SK-N-SH (cell line): ENCODE results near the gene PARK7. TPM values are rescaled to one million over a fixed set of nuclear protein-coding genes. Genes with fewer than 3 reads are reported as not detected.

Experiments used
- CTCF ChIA-PET: fragments of 300-600, 350-600 bp; formaldehyde crosslinking; extraction: SDS; loops from one replicate; lab custom pipeline; 2021; lab: Yijun Ruan, JAX
- POLR2A ChIA-PET: fragments of 350-600 bp; sonication (Branson Sonifier 250); formaldehyde crosslinking; extraction: SDS; loops from one replicate; lab custom pipeline; 2020; ENCODE audit warnings: antibody characterized with exemption, inconsistent platforms; lab: Yijun Ruan, JAX
- DNase-seq: peaks from one replicate; pipeline ENCODE4 v3.0.0; 2012
- H2AFZ ChIP-seq: fragments of 200-600 bp; sonication (generic); 2 replicates; pipeline ENCODE4 v1.8.1; 2016; ENCODE audit warnings: antibody characterized with exemption, mild to moderate bottlenecking, low read depth
- H3F3A ChIP-seq: fragments of 200-600 bp; sonication (generic); replicated peaks from 2 replicates; pipeline ENCODE3; 2016; ENCODE audit warnings: antibody characterized with exemption, mild to moderate bottlenecking; ENCODE audit not compliant: insufficient read depth
- H3K27ac ChIP-seq, 2 experiments: fragments of 200-500 bp in 1 of 2; fragments of 200-600 bp in 1 of 2; sonication (Bioruptor generic) in 1 of 2; sonication (generic), shearing (Covaris generic) in 1 of 2; 2 replicates each; pipeline versions ENCODE4 v1.5.1 to v1.6.1; 2014 to 2016; ENCODE audit warnings: low read depth in 2 of 2, inconsistent platforms in 1 of 2, low read length in 1 of 2, mild to moderate bottlenecking in 1 of 2, mixed read lengths in 1 of 2
- H3K27me3 ChIP-seq: fragments of 200-600 bp; sonication (generic), shearing (Covaris generic); 2 replicates; pipeline ENCODE4 v1.6.1; 2016; ENCODE audit warnings: mixed run types; ENCODE audit not compliant: insufficient read depth
- H3K36me3 ChIP-seq, 2 experiments: fragments of 200-500 bp in 1 of 2; fragments of 200-600 bp in 1 of 2; sonication (Bioruptor generic) in 1 of 2; sonication (generic) in 1 of 2; replicated peaks in 1 of 2; 2 replicates each; pipeline versions ENCODE3 to v1.5.1; 2014 to 2016; ENCODE audit warnings: low read length in 1 of 2, mild to moderate bottlenecking in 1 of 2; ENCODE audit not compliant: insufficient read depth in 2 of 2, control insufficient read depth in 1 of 2
- H3K4me1 ChIP-seq, 2 experiments: fragments of 200-500 bp in 1 of 2; fragments of 200-600 bp in 1 of 2; sonication (Bioruptor generic) in 1 of 2; sonication (generic), shearing (Covaris generic) in 1 of 2; 2 replicates each; pipeline versions ENCODE4 v1.5.1 to v1.6.1; 2014 to 2016; ENCODE audit warnings: low read depth in 1 of 2, low read length in 1 of 2, mixed run types in 1 of 2; ENCODE audit not compliant: insufficient read depth in 2 of 2, control insufficient read depth in 1 of 2
- H3K4me2 ChIP-seq: fragments of 200-600 bp; sonication (generic), shearing (Covaris generic); 2 replicates; pipeline ENCODE4 v1.6.1; 2017; ENCODE audit warnings: mixed run types
- H3K4me3 ChIP-seq, 2 experiments: fragments of 200-500 bp in 1 of 2; fragments of 200-600 bp in 1 of 2; sonication (Bioruptor generic) in 1 of 2; sonication (generic), shearing (Covaris generic) in 1 of 2; 2 replicates each; pipeline versions ENCODE4 v1.5.1 to v1.8.1; 2014 to 2016; ENCODE audit warnings: low read depth in 2 of 2, inconsistent platforms in 1 of 2, low read length in 1 of 2, mild to moderate bottlenecking in 1 of 2, mixed read lengths in 1 of 2, moderate library complexity in 1 of 2
- H3K79me2 ChIP-seq: fragments of 200-600 bp; sonication (generic); 2 replicates; pipeline ENCODE4 v1.8.1; 2017; ENCODE audit warnings: mild to moderate bottlenecking; ENCODE audit not compliant: insufficient read depth
- H3K9ac ChIP-seq: fragments of 200-600 bp; sonication (generic); 2 replicates; pipeline ENCODE4 v1.6.1; 2017; ENCODE audit warnings: mixed run types
- H3K9me2 ChIP-seq: fragments of 200-600 bp; sonication (generic); 2 replicates; pipeline ENCODE4 v1.6.1; 2017; ENCODE audit warnings: mixed run types
- H3K9me3 ChIP-seq: fragments of 200-600 bp; sonication (generic); 2 replicates; pipeline ENCODE4 v1.6.1; 2017; ENCODE audit warnings: mixed run types, mild to moderate bottlenecking, moderate library complexity
- H4K20me1 ChIP-seq: fragments of 200-600 bp; sonication (generic); 2 replicates; pipeline ENCODE4 v1.6.1; 2017; ENCODE audit warnings: mild to moderate bottlenecking, mixed run types; ENCODE audit not compliant: insufficient read depth
- CHD2 ChIP-seq: fragments of 150-350 bp; IDR thresholded peaks from 2 replicates; pipeline ENCODE4 v1.6.1; 2018; ENCODE audit warnings: low read length; ENCODE audit not compliant: partially characterized antibody
- GABPA ChIP-seq: IDR thresholded peaks from 2 replicates; pipeline ENCODE4 v1.4.0; 2012; ENCODE audit warnings: low read depth, mild to moderate bottlenecking
- NRF1 ChIP-seq: IDR thresholded peaks from 2 replicates; pipeline ENCODE4 v1.6.1; 2012; ENCODE audit warnings: low read depth, mild to moderate bottlenecking, low read length
- RAD21 ChIP-seq: IDR thresholded peaks from 2 replicates; pipeline ENCODE4 v1.6.1; 2012; ENCODE audit warnings: mild to moderate bottlenecking, low read length
- RXRA ChIP-seq: IDR thresholded peaks from 2 replicates; pipeline ENCODE4 v1.4.0; 2012; ENCODE audit warnings: low read depth, mild to moderate bottlenecking, borderline replicate concordance
- TAF1 ChIP-seq: IDR thresholded peaks from 2 replicates; pipeline ENCODE4 v1.6.1; 2012; ENCODE audit warnings: low read depth, mild to moderate bottlenecking, low read length, moderate library complexity, borderline replicate concordance
- YY1 ChIP-seq: IDR thresholded peaks from 2 replicates; pipeline ENCODE4 v1.4.0; 2012; ENCODE audit warnings: low read depth, mild to moderate bottlenecking
- WGBS: methylation state at CpG from one replicate; pipeline ENCODE4 v1.1.6; 2017; ENCODE audit warnings: low lambda C conversion rate; 5-methylcytosine and 5-hydroxymethylcytosine counted together
- polyA plus RNA-seq, 3 experiments: library from polyadenylated mRNA; depleted of rRNA; stranded (reverse); fragments of >200 nt; gene quantifications; 2 replicates each; pipeline ENCODE4 v1.2.3, GENCODE V29; 2012
- TF ChIP-seq, protein P1 (sequence below): IDR thresholded peaks from 2 replicates; pipeline ENCODE4 v1.4.0; 2012; ENCODE audit warnings: low read depth, borderline replicate concordance
- TF ChIP-seq, protein P2 (sequence below): IDR thresholded peaks from 2 replicates; pipeline ENCODE4 v1.4.0; 2012; ENCODE audit warnings: low read depth, borderline replicate concordance

Gene PARK7
- polyA plus RNA-seq, 1 of the 3 experiments (the other 2 are of a cell fraction): 415 TPM

DNA sequence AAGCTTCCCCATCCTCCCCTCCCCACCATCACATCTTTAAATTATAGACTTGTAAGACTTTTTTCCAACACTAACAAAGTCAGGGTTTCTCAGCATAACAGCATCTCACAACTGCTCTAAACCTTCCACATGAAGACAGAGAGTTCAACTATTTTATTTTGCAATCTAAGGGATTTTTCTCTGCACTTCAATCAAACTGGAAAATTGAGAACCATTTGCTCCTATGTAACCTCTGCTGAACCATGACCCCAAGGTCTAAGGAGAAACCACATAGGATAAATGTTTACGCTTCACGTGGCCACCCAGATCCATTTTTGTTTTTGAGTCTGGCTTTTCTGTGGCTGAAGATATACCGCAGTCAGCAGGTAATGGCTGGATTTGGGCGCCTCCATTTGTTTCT is 51.4 kb downstream of the PARK7 start:
- WGBS: 100% methylated on average over 4 of the region's 4 CpGs
- H3K4me3 ChIP-seq: no peak overlapping the region
- peaks cover 41% of the 10 kb centered on the region for H3F3A ChIP-seq
- ChIA-PET CTCF (interaction anchor here (0.8 to 10.6 kb wide), 6 partner anchors 11 to 336 kb away, joined by 3 to 293 read pairs (median 36); partner anchors contain the start of gene SLC45A1), POLR2A (no interaction called here)
- H3K4me1 ChIP-seq: peaks cover 13 to 25% of the 10 kb centered on the region in 2 experiments
- no peaks in the 10 kb centered on the region for H3K9me3 ChIP-seq
- no peaks in the 10 kb centered on the region for H3K9me2 ChIP-seq
- no peak overlapping the region for H3K4me2 ChIP-seq
- TF ChIP-seq TAF1 (no peak), GABPA (no peak), NRF1 (no peak), RAD21 (no peak), CHD2 (no peak), RXRA (no peak)
- TF ChIP-seq, protein P1, sequence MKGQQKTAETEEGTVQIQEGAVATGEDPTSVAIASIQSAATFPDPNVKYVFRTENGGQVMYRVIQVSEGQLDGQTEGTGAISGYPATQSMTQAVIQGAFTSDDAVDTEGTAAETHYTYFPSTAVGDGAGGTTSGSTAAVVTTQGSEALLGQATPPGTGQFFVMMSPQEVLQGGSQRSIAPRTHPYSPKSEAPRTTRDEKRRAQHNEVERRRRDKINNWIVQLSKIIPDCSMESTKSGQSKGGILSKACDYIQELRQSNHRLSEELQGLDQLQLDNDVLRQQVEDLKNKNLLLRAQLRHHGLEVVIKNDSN: no peak
- no peak overlapping the region for H2AFZ ChIP-seq
- H4K20me1 ChIP-seq: peaks cover 12% of the 10 kb centered on the region; the same call in 1 of the 2 replicates
- H3K27ac ChIP-seq: no peak overlapping the region
- no peak overlapping the region for H3K9ac ChIP-seq
- DNase-seq: no peak
- H3K27me3 ChIP-seq: no peaks in the 10 kb centered on the region
- peaks cover 63% of the 10 kb centered on the region for H3K79me2 ChIP-seq
- H3K36me3 ChIP-seq: peaks cover 28 to 45% of the 10 kb centered on the region in 2 experiments

DNA sequence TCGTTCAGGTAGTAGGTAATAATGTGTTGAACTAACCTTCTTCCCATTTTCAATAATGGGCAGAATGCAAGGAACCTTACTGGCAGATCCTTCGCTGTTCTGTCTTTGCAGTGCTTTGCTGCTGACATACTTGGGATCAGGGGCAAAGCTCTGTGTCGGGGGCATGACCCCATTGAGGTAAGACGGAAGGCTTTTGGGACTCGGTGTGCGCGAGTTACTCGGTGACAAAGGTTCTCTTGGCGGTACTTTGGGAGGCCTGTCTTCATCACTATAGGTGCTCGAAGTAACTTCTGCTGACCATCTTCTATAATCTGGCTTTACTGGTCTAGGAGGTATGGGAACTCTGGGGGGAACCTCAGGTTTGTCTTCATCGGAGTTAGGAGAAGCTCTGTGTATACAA is 51.9 kb downstream of the PARK7 start:
- 96% methylated on average over 11 of the region's 11 CpGs for WGBS
- peaks cover 25 to 45% of the 10 kb centered on the region in 2 experiments for H3K36me3 ChIP-seq
- H3K9me3 ChIP-seq: no peaks in the 10 kb centered on the region
- peaks cover 13 to 26% of the 10 kb centered on the region in 2 experiments for H3K4me1 ChIP-seq
- no peak for DNase-seq
- ChIA-PET CTCF (interaction anchor here (0.8 to 10.6 kb wide), 8 partner anchors 8 to 335 kb away, joined by 3 to 293 read pairs (median 22); partner anchors contain the start of gene SLC45A1), POLR2A (no interaction called here)
- no peak overlapping the region for H3K27ac ChIP-seq
- no peak overlapping the region for H3K9ac ChIP-seq
- no peaks in the 10 kb centered on the region for H3K27me3 ChIP-seq
- H3K4me3 ChIP-seq: no peak overlapping the region
- no peak overlapping the region for H3K4me2 ChIP-seq
- peaks cover 38% of the 10 kb centered on the region for H3F3A ChIP-seq
- H4K20me1 ChIP-seq: peaks cover 12% of the 10 kb centered on the region; the same call in 1 of the 2 replicates
- H3K9me2 ChIP-seq: no peaks in the 10 kb centered on the region
- no peak overlapping the region for H2AFZ ChIP-seq
- H3K79me2 ChIP-seq: peaks cover 67% of the 10 kb centered on the region
- TF ChIP-seq YY1: no peak
- TF ChIP-seq, protein P2, sequence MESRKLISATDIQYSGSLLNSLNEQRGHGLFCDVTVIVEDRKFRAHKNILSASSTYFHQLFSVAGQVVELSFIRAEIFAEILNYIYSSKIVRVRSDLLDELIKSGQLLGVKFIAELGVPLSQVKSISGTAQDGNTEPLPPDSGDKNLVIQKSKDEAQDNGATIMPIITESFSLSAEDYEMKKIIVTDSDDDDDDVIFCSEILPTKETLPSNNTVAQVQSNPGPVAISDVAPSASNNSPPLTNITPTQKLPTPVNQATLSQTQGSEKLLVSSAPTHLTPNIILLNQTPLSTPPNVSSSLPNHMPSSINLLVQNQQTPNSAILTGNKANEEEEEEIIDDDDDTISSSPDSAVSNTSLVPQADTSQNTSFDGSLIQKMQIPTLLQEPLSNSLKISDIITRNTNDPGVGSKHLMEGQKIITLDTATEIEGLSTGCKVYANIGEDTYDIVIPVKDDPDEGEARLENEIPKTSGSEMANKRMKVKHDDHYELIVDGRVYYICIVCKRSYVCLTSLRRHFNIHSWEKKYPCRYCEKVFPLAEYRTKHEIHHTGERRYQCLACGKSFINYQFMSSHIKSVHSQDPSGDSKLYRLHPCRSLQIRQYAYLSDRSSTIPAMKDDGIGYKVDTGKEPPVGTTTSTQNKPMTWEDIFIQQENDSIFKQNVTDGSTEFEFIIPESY: no peak
